NCI-H2196 (cell line): ENCODE measurements around the gene AKAP13.
"Not testable (repeated sequence)": the region's sequence is repeated elsewhere in the genome, so short reads cannot be mapped to it uniquely, and the experiment has no call there.

Source experiments
- DNase-seq: peaks from one replicate; lab custom pipeline; 2025; ENCODE audit not compliant: unreplicated experiment; lab: John Stamatoyannopoulos, UW

Gene AKAP13

DNA sequence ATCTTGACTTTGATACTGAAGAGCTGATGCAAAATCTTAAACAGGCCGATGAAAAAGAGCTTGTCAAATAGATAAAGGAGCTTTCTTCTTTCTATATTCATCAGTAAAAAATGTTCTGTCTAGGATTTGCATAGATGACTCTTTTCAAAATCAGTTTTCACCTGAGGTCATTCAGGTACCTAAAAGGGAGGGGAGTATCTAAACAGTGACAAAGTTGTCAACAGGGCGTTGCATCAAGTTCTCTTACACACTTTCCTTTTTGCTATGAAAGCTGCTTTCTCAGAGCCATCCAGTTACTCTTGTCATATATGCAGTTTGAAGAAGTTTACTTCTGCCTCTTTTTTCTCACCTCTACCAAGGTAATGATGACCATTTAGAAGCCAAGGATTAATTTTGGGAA is 60.0 kb downstream of the AKAP13 start:
- no peak for DNase-seq

DNA sequence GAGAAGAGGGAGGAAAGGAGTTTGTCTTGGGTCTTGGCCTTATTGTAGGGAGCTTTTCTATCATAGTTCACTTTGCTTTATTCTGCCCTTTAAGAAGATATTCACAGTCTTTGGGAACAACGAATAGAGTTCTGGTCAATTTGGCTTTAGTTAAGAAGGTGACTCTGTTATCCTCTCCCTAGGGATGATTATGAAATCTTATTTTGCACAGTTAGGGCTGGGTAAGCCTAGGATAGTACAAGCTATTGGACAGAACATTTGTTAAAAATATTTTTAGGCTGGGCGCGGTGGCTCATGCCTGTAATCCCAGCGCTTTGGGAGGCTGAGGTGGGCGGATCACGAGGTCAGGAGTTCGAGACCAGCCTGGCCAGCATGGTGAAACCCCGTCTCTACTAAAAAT is 61.5 kb downstream of the AKAP13 start:
- DNase-seq, result not testable (repeated sequence)

DNA sequence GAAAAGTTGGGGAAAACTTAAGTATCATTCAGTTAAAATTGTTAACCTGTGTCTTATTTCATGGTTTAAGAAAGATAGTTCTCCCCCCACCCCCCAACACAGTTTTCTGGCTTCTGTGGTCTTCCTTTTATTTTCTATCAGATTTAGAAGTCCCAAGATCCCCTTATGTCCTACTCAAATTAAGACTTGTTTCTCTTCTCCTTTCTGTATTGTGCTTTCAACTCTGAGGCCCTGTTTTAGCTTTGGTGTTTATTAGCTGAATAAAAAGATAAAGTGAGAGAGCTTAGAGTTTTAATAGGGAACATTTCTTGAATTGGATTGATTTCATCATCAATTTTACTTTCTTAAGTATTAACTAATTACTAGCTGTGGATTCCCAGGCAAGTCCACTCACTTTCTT is 62.6 kb downstream of the AKAP13 start:
- no peak for DNase-seq

GRCh38 chr15:85443593-85444087 is 63.2 kb downstream of the AKAP13 start:
- DNase-seq, result peak; percentile 30

DNA sequence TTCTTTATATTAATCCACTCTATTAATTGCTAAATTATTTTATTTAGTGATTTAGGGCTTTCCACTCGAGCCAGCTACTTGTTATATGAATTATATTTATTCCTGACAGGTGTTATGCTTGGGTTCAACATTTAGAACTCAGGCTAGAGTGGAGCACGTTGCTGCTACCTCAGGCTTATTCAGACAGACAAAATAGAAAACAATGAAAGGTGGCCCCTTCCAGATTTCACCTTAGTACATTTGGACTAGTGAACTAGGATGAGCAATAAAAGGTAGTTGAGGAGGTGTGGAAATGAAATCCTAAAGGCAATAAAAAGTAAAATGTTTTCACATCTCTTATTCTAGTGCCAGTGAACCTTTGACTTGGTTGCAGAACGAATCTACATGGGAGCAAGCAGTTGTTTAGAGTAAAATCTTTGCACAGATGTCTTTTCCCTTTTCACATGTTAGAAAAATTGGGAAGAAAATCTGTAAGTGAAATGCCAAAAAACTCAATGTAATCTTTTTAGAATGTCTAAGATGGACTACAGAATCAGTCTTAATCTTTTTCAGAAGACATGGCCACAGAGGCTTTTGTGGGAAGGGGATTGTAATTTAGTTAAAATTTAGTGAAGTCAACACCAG is 63.8 kb downstream of the AKAP13 start:
- DNase-seq, result no peak

GRCh38 chr15:85445361-85445760 is 65.0 kb downstream of the AKAP13 start:
- no peak for DNase-seq

DNA sequence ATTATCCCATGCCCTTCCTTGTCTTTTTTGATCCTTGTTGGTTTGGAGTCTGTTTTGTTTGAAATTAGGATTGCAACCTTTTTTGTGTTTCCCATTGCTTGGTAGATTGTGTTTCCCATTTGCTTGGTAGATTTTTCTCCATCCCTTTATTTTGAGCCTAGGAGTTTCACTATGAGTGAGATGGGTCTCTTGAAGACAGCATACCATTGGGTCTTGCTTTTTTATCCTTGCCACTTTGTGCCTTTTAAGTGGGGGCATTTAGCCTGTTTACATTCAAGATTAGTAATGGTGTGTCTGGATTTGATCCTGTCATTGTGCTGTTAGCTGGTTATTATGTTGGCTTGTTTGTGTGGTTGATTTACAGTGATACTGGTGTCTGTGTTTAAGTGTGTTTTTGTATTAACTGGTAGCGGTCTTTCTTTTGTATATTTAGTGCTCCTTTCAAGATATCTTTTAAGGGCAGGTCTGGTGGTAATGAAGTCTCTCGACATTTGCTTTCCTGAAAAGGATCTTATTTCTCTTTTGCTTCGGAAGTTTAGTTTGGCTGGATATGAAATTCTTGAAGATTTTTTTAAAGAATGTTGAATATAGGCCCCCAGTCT is 70.8 kb downstream of the AKAP13 start:
- no peak for DNase-seq

DNA sequence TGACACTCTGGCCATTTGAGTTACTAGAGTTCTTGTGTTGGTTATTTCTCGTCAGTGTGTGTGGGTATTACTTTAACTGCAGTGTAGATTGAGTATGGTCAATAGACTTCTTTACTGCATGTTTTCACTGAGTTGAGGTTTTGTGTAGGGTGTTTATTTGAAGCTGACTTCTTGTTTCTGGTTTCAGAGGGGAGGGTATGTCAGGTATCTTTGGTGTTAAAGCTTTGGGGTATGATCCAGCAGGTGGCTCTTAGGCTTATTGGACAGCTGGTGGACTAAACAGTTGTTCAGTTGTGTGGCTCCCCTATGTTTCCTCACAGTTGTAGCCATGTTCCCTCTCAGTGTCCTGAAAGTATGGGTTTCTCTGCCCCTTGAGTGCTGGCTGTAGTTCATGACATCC is 72.0 kb downstream of the AKAP13 start:
- DNase-seq, result no peak

DNA sequence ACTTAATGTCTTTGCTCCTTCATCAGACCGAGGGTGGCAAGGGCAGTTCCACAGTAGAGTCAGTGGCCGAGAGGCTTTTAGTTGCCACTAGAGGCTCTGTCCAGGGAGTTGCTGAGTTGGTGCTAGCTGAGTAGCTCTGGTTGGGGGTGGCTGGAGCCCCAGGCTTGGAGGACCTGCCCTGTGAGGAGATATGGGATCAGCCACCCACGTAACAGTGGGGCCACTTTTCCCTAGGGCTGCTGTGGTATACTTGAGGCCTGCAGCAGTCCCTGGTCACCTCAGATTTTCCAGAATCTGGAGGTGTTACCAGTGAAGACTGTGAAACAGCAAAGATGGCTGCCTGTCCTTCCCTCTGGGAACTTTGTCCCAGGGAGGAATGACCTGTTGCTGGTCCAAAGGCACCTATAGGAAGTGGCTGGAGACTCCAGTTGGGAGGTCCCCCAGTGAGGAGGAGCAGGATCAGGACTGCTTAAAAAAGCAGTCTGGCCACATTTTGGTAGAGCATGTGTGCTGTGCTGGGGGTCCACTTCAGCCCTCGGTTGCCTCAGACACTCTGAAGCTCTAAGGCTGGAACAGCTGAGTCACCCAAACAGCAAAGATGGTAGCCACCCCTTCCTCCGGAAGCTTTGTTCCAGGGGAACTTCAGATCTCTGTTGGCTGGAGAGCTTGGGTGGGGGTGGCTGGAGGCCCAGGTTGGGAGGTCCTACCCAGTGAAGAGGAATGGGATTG is 72.9 kb downstream of the AKAP13 start:
- no peak for DNase-seq

GRCh38 chr15:85454403-85454802 is 74.0 kb downstream of the AKAP13 start:
- no peak for DNase-seq

- DNase-seq, result no peak
Measured at GRCh38 chr15:85455891-85456290, 75.5 kb downstream of the AKAP13 start.

GRCh38 chr15:85456798-85457197 is 76.4 kb downstream of the AKAP13 start:
- no peak for DNase-seq

GRCh38 chr15:85457392-85457968 is 77.1 kb downstream of the AKAP13 start:
- DNase-seq, result no peak

GRCh38 chr15:85458764-85459163 is 78.4 kb downstream of the AKAP13 start:
- DNase-seq, result no peak

- DNase-seq, result no peak
Measured at GRCh38 chr15:85462029-85462428, 81.6 kb downstream of the AKAP13 start.

- DNase-seq, result no peak
Measured at GRCh38 chr15:85463276-85463892, 83.0 kb downstream of the AKAP13 start.

DNA sequence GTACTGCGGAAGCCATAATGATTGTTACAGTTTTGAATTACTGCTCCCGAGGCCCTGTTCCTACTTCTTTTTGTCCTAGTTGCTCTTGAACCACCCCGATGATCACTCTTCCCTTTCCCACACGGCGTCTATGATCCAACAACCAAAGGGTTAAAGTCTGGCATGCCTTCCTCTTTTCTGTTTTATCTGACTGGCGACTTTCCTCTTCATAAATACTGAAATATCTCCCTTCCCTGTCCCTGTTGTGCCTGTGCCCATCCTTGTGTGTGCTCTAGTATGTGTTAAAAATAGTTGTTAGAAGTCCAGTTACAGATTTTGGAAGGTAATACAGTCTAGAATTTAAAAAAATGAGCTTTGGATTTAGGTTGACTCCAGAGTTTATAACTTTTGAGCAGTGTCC is 83.6 kb downstream of the AKAP13 start:
- no peak for DNase-seq

GRCh38 chr15:85464471-85464870 is 84.1 kb downstream of the AKAP13 start:
- no peak for DNase-seq

DNA sequence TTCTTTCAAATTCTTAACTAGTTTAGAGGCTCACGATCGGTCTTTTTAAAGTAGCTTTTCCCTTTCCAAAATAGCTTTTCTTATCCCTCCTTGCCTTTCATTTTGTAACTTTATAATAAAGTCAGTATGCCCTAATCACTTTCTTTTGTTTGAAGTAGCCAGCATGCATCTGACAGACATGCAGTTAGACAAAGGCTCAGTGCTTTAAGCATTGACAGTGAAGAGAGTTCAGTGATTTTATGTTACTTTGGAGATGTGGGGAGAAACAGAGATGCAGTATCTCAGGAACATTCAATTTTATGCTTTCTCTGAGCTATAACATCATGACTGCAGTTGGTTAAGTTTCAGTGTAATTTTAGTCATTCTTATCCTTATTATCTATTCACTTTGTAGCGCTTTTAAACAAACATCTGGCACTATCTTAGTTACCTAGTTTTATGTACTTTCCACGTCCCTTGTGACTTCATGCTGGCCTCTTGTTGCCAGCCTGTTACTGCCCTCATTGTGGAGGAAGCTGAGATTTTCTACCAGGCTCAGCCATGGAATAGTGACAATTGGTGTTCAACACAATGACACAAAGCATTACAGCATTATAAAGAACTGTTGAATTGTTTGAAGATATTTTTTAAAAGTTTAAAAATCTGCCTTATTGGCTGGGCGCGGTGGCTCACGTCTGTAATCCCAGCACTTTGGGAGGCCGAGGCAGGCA is 90.3 kb downstream of the AKAP13 start:
- DNase-seq, result no peak

GRCh38 chr15:85472349-85472748 is 91.9 kb downstream of the AKAP13 start:
- no peak for DNase-seq

DNA sequence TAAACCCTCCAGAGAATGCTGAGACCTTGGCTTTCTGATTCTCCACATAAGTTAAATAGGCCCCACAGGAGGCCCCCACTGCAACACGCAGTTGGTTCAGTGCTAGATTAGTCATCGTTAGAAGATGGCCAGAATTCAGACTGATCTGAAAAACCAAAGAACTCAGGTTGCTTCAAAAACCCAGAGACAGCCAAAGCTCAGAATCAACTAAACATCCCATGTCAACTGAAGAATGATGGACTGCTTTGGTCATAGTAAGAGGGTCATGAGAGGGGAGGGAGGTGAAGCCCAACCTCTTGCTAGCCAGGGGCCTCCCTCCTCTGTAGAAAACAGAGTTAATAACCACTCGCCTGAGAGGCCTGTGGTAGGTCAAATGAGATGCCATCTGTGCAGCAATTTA is 93.1 kb downstream of the AKAP13 start:
- no peak for DNase-seq
